Pancreas (tissue), 10 donors: ENCODE measurements around the gene FAM184B. TPM values are rescaled to one million over a fixed set of nuclear protein-coding genes. Genes with fewer than 3 reads are reported as not detected.

Experiments
- ATAC-seq, 4 donors: fragments of 200-7000 bp; cut with Tn5 transposase; one replicate each; pipeline versions ENCODE4 v1.8.0 to v1.9.1; 2020; ENCODE audit warnings: mild to moderate bottlenecking in 4 of 4, moderate library complexity in 4 of 4
- DNase-seq, 6 donors: peaks; one replicate each; pipeline ENCODE4 v3.0.0-alpha.2; 2020
- FAIRE-seq: peaks from 2 replicates; lab custom pipeline; 2012; peaks lifted over from hg19 to GRCh38; lab: Jason Lieb, UNC
- H3K27ac ChIP-seq, 4 donors: fragments of 200-600 bp; sonication (generic); 1 replicate in 3 of 4; 2 replicates in 1 of 4; pipeline versions ENCODE4 v1.5.0 to v1.8.0; 2020
- H3K27me3 ChIP-seq, 4 donors: fragments of 200-600 bp; one replicate each; pipeline ENCODE4 v1.8.0; 2021
- H3K36me3 ChIP-seq, 3 donors: fragments of 200-600 bp; sonication (generic) in 1 of 3; one replicate each; pipeline versions ENCODE4 v1.5.0 to v1.8.0; 2020 to 2021
- H3K4me1 ChIP-seq, 3 donors: fragments of 200-600 bp; one replicate each; pipeline ENCODE4 v1.8.0; 2021
- H3K4me3 ChIP-seq, 4 donors: fragments of 200-600 bp; sonication (generic) in 2 of 4; one replicate each; pipeline versions ENCODE4 v1.5.0 to v1.8.0; 2020 to 2021
- H3K9me3 ChIP-seq, 4 donors: fragments of 200-600 bp; one replicate each; pipeline ENCODE4 v1.8.0; 2021
- CTCF ChIP-seq, 4 donors: fragments of 200-600 bp; sonication (generic) in 3 of 4; IDR thresholded peaks; one replicate each; pipeline versions ENCODE4 v1.5.0 to v1.8.0; 2021; ENCODE audit warnings: antibody characterized with exemption in 4 of 4
- WGBS, 2 donors: extraction: QIAGEN DNeasy Blood & Tissue Kit; methylation state at CpG; one replicate each; pipeline ENCODE4 v1.1.7; 2013; 5-methylcytosine and 5-hydroxymethylcytosine counted together
- intact Hi-C, 3 donors: fragments of 100-400 bp; cut with DNase I; formaldehyde crosslinking; loops; one replicate each; pipeline versions ENCODE4 v1.11.1 to v1.14.2; 2022
- polyA plus RNA-seq, 2 donors: library from polyadenylated mRNA; stranded (reverse); fragments of 200-250 nt; gene quantifications; one replicate each; pipeline ENCODE4 v1.2.3, GENCODE V29; 2013
- total RNA-seq, 6 donors: library from RNA; stranded (reverse); fragmentation: NEBNext Ultra II Directional in 4 of 6; extraction: Animal tissue kit (Norgen Biotek cat#: 25700) in 4 of 6; gene quantifications; one replicate each; pipeline versions ENCODE4 v1.2.1 to v1.2.4, GENCODE V29; 2021 to 2023
- donor health status: healthy with polysubstance abuse.
- donor health status: DM: no; HTN: no; CAD: no; lungs with moderate emphysema.
- donor health status: DM: no; HTN: no; CAD: no.
- donor health status: control.
- donor health status: control.
- donor health status: Bipolar disorder and iron deficiency.
- donor health status: DM: yes; HTN: yes; CAD: no.
- donor health status: DM: no; HTN: no; CAD: no.
- donor health status: DM: no; HTN: no; CAD: no.
- donor health status: DM: yes; HTN: yes; CAD: no.

FAM184B gene
- total and polyA plus RNA-seq, 8 donors = 0.04 to 0.07 TPM; not detected in 6

- H3K27me3 ChIP-seq = no peaks in the 10 kb centered on the region
- TF ChIP-seq CTCF (IDR thresholded peaks at IDR 0.05) = no peak
- H3K27ac ChIP-seq = no peak overlapping the region
- H3K4me1 ChIP-seq = no peaks in the 10 kb centered on the region
- H3K9me3 ChIP-seq = no peaks in the 10 kb centered on the region
- no peak for ATAC-seq
- DNase-seq = no peak
- 63 to 84% methylated on average over 2 of the region's 2 CpGs for WGBS, 2 donors
- H3K36me3 ChIP-seq = no peaks in the 10 kb centered on the region
- intact Hi-C loops = no loop called here
- no peak overlapping the region for H3K4me3 ChIP-seq
- FAIRE-seq = no peak
Measured at GRCh38 chr4:17699380-17699779, 82.0 kb downstream of the FAM184B start.

GRCh38 chr4:17698116-17698515, 83.3 kb downstream of the FAM184B start:
- no peaks in the 10 kb centered on the region for H3K4me1 ChIP-seq
- no peaks in the 10 kb centered on the region for H3K9me3 ChIP-seq
- H3K4me3 ChIP-seq = no peak overlapping the region
- FAIRE-seq (no peak), DNase-seq (no peak), ATAC-seq (no peak)
- H3K27me3 ChIP-seq = no peaks in the 10 kb centered on the region
- intact Hi-C loops = no loop called here
- H3K27ac ChIP-seq = no peak overlapping the region
- no peaks in the 10 kb centered on the region for H3K36me3 ChIP-seq
- TF ChIP-seq CTCF (IDR thresholded peaks at IDR 0.05) = no peak
- 53 to 58% methylated on average over 4 of the region's 4 CpGs for WGBS, 2 donors

GRCh38 chr4:17695341-17695740, 86.1 kb downstream of the FAM184B start:
- H3K27me3 ChIP-seq = no peaks in the 10 kb centered on the region
- no peak overlapping the region for H3K27ac ChIP-seq
- no peak for FAIRE-seq
- ATAC-seq = no peak
- intact Hi-C loops = no loop called here
- DNase-seq = no peak
- H3K9me3 ChIP-seq = no peaks in the 10 kb centered on the region
- H3K4me3 ChIP-seq = no peak overlapping the region
- TF ChIP-seq CTCF (IDR thresholded peaks at IDR 0.05) = no peak
- no peaks in the 10 kb centered on the region for H3K4me1 ChIP-seq
- H3K36me3 ChIP-seq = no peaks in the 10 kb centered on the region
- 77 to 91% methylated on average over 3 of the region's 3 CpGs for WGBS, 2 donors

- DNase-seq = no peak
Measured at GRCh38 chr4:17694552-17694951, 86.9 kb downstream of the FAM184B start.

More at GRCh38 chr4:17694552-17694951, 86.9 kb downstream of the FAM184B start:
- Histone ChIP-seq H3K4me3 (no peak overlapping the region), H3K36me3 (no peaks in the 10 kb centered on the region), H3K9me3 (no peaks in the 10 kb centered on the region), H3K27me3 (no peaks in the 10 kb centered on the region), H3K4me1 (no peaks in the 10 kb centered on the region), H3K27ac (no peak overlapping the region)
- TF ChIP-seq CTCF (IDR thresholded peaks at IDR 0.05) = no peak
- FAIRE-seq (no peak), ATAC-seq (no peak)
- intact Hi-C loops = no loop called here
- 0 to 43% methylated on average over 1 of the region's 1 CpG for WGBS, 2 donors
